Measurements from ENCODE around the gene HBG2.

Gene HBG2

GRCh38 chr11:5232176-5232575, 22.4 kb downstream of the HBG2 start:
- H3K27ac ChIP-seq, result no peak overlapping the region
- TF ChIP-seq CTCF (conservative IDR thresholded peaks at IDR 0.05), result no peak

- no peak for TF ChIP-seq CTCF (conservative IDR thresholded peaks at IDR 0.05)
- H3K27ac ChIP-seq, result no peak overlapping the region
Observed at GRCh38 chr11:5231111-5231510, 23.5 kb downstream of the HBG2 start.

GRCh38 chr11:5230266-5230665, 24.3 kb downstream of the HBG2 start:
- no peak overlapping the region for H3K27ac ChIP-seq
- no peak for TF ChIP-seq CTCF (conservative IDR thresholded peaks at IDR 0.05)

- TF ChIP-seq CTCF (conservative IDR thresholded peaks at IDR 0.05), result no peak
- H3K27ac ChIP-seq, result no peak overlapping the region
Observed at GRCh38 chr11:5229796-5230195, 24.8 kb downstream of the HBG2 start.

- no peak for TF ChIP-seq CTCF (conservative IDR thresholded peaks at IDR 0.05)
- no peak overlapping the region for H3K27ac ChIP-seq
Observed at GRCh38 chr11:5229356-5229755, 25.2 kb downstream of the HBG2 start.

- H3K27ac ChIP-seq, result no peak overlapping the region
Observed at GRCh38 chr11:5228124-5228523, 26.5 kb downstream of the HBG2 start.

GRCh38 chr11:5227681-5228080, 26.9 kb downstream of the HBG2 start:
- H3K27ac ChIP-seq, result no peak overlapping the region
- TF ChIP-seq CTCF (conservative IDR thresholded peaks at IDR 0.05), result no peak

More at GRCh38 chr11:5228124-5228523, 26.5 kb downstream of the HBG2 start:
- no peak for TF ChIP-seq CTCF (conservative IDR thresholded peaks at IDR 0.05)
